Prostate gland (tissue), 2 donors: Measurements from ENCODE around the gene TNS3. TPM values are rescaled to one million over a fixed set of nuclear protein-coding genes. Genes with fewer than 3 reads are reported as not detected.

Source experiments
- DNase-seq: peaks from one replicate; pipeline ENCODE4 v3.0.0-alpha.2; 2019; ENCODE audit warnings: low spot score
- H3K27ac ChIP-seq, 2 donors: fragments of 200-600 bp; sonication (generic); 2 replicates each; pipeline ENCODE4 v1.5.1; 2017 to 2019
- H3K27me3 ChIP-seq: fragments of 200-600 bp; sonication (generic); replicated peaks from 2 replicates; pipeline ENCODE4 v1.5.1; 2019; ENCODE audit not compliant: insufficient read depth
- H3K36me3 ChIP-seq, 2 donors: fragments of 200-600 bp; sonication (generic); 1 replicate in 1 of 2; 2 replicates in 1 of 2; pipeline versions ENCODE4 v1.5.1 to v1.8.1; 2017 to 2019
- H3K4me1 ChIP-seq: fragments of 200-600 bp; sonication (generic); replicated peaks from 2 replicates; pipeline ENCODE4 v1.5.1; 2019
- H3K4me3 ChIP-seq, 2 donors: fragments of 200-600 bp; sonication (generic); 2 replicates each; pipeline ENCODE4 v1.5.1; 2017 to 2019
- H3K9me3 ChIP-seq: fragments of 200-600 bp; sonication (generic); 2 replicates; pipeline ENCODE4 v1.5.1; 2017
- POLR2A ChIP-seq: fragments of 450-650 bp; IDR thresholded peaks from one replicate; pipeline ENCODE4 v1.6.1; 2016; ENCODE audit warnings: antibody characterized with exemption, mild to moderate bottlenecking
- POLR2AphosphoS5 ChIP-seq: sonication (generic); formaldehyde crosslinking; IDR thresholded peaks from one replicate; pipeline ENCODE4 v1.6.1; 2017; ENCODE audit warnings: antibody characterized with exemption
- WGBS: methylation state at CpG from one replicate; pipeline ENCODE4 v1.1.5; 2018; 5-methylcytosine and 5-hydroxymethylcytosine counted together
- intact Hi-C: fragments of 100-400 bp; cut with DNase I; formaldehyde crosslinking; loops from one replicate; pipeline ENCODE4 v1.14.2; 2022
- total RNA-seq, 2 donors: library from RNA; depleted of rRNA; stranded (reverse); fragments of >200 nt; gene quantifications; one replicate each; pipeline ENCODE4 v1.1.0, GENCODE V29; 2016
- TF ChIP-seq, protein P1 (sequence below), 4 experiments: fragments of 200-600 bp in 2 of 4; fragments of 450-650 bp in 2 of 4; sonication (generic) in 2 of 4; IDR thresholded peaks; 1 replicate in 3 of 4; 2 replicates in 1 of 4; pipeline ENCODE4 v1.5.1; 2016 to 2019; ENCODE audit warnings: antibody characterized with exemption in 4 of 4, mild to moderate bottlenecking in 2 of 4, moderate library complexity in 2 of 4

Gene TNS3
- total RNA-seq, 2 donors from 2014 or later: 19.5 to 95.8 TPM

DNA sequence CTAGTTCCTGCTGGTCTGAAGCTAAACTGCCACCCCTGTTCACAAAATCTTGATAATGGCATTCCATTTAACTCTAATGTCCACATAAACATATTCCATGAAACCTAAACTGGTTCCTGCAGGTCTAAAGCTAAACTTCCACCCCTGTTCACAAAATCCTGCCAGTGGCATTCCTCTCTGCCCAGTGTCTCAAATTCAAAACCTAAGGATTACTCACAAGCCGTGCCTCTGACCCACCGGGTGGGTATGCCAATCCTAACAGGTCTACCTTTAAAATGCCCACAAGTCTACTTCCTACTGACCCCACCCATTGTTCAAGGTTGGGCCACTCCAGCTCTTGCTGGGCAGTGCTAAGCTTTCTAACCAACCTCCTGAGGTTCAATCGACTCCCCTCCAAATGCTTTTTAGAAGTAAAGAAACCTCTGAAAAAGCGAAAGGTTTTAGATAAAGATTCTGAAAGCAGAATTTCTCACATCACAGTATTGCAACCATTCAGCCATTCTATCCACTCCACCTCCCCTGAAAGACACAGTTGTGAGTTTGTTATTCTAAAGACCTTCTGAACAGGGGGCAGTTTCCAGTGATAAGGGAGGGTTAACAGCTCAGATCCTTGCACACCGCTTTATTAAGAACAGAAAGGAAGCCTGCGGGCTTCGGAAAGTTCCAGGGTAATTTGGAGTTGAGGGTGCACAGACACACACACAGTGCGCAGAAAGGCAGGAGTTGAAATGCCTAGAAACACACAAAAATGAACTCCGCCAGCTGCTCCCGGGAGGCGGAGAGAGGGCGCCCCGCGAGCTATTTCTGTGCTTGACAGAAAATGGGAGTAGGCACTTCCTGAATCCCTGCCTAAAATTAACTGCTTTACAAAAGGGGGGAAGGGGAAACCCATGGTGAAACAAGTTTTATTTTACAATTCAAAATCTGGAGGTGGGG lies 87.7 kb downstream of the TNS3 start:
- WGBS: 51% methylated on average over 14 of the region's 14 CpGs
- no peak overlapping the region for H3K4me3 ChIP-seq
- H3K36me3 ChIP-seq: no peaks in the 10 kb centered on the region
- H3K9me3 ChIP-seq: no peaks in the 10 kb centered on the region
- no peak overlapping the region for H3K27ac ChIP-seq
- H3K27me3 ChIP-seq: no peaks in the 10 kb centered on the region
- DNase-seq: no peak
- no peaks in the 10 kb centered on the region for H3K4me1 ChIP-seq
- intact Hi-C loops: no loop called here
- no peak for TF ChIP-seq POLR2AphosphoS5
- TF ChIP-seq, protein P1, sequence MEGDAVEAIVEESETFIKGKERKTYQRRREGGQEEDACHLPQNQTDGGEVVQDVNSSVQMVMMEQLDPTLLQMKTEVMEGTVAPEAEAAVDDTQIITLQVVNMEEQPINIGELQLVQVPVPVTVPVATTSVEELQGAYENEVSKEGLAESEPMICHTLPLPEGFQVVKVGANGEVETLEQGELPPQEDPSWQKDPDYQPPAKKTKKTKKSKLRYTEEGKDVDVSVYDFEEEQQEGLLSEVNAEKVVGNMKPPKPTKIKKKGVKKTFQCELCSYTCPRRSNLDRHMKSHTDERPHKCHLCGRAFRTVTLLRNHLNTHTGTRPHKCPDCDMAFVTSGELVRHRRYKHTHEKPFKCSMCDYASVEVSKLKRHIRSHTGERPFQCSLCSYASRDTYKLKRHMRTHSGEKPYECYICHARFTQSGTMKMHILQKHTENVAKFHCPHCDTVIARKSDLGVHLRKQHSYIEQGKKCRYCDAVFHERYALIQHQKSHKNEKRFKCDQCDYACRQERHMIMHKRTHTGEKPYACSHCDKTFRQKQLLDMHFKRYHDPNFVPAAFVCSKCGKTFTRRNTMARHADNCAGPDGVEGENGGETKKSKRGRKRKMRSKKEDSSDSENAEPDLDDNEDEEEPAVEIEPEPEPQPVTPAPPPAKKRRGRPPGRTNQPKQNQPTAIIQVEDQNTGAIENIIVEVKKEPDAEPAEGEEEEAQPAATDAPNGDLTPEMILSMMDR (IDR thresholded peaks at IDR 0.05): no peak
- TF ChIP-seq POLR2A: no peak

DNA sequence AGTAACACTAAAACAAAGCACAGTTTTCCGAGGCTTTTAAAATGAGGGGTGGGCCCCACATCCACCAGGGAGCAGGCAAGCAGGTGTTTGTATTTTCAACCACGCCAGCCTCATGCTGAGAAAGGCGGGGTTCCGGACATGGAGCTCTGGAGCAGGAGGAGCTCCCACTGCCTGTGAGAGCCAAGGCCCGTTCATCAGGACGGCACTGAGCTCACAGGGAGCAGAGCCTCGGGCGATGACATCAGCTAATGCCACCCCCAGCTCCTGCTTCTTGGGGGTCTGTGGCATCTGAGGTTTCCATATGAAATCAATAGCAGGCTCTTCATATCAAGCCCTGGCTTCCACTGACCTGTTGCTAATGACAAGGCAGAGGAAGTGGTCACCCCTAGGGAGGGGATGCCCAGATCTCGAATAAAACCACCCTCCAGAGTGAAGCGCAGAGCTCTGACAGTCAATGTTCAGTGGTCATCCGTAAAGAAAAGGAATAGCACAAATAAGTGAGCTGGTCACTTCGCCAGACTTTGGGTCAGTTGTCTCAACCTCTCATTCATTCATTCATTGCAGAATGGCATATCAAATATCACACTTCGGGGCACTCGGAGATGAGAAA lies 89.1 kb downstream of the TNS3 start:
- no peak for DNase-seq
- Histone ChIP-seq H3K4me1 (no peaks in the 10 kb centered on the region), H3K36me3 (no peaks in the 10 kb centered on the region), H3K27ac (no peak overlapping the region), H3K9me3 (no peaks in the 10 kb centered on the region), H3K4me3 (no peak overlapping the region), H3K27me3 (no peaks in the 10 kb centered on the region)
- intact Hi-C loops: no loop called here
- WGBS: 82% methylated on average over 14 of the region's 14 CpGs
- TF ChIP-seq POLR2A: no peak
- no peak for TF ChIP-seq POLR2AphosphoS5
- TF ChIP-seq, protein P1 (IDR thresholded peaks at IDR 0.05): no peak

DNA sequence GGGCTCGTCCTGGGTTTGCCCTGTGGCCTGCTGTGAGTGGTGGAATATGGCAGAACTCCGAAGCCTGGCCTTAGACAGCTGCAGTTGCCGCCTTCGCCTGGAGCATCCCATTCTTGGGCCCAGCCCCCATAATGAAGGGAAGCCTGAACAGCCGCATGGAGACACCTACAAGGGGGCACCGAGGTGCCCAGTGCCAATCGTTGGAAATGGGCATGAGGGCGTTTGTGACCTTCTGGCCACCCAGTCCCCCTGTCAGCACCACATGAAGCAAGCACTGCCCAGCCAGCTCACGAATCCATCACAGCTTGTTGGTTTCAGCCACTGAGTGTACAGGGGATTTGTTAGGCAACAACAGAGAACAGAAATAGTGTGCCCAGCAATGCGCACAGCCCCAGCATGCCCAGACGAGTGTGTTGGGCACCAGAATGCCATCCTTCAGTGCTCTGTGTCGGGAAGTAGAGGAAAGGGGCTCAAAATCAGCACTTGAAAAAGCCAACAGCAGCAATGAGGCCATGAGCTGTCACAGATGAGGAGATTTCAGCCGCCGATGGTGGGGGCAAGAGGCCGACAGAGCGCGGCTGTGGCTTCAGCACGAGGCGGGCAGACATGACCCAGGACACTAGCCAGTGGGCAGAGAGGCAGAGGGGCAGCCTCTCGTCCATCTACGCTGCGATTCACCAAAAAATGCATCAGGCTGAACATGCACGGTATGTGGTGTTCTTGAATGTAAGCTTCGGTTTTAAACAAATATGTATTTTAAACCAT lies 91.2 kb downstream of the TNS3 start:
- Histone ChIP-seq H3K9me3 (no peaks in the 10 kb centered on the region), H3K36me3 (no peaks in the 10 kb centered on the region), H3K27me3 (no peaks in the 10 kb centered on the region), H3K27ac (no peak overlapping the region), H3K4me3 (no peak overlapping the region), H3K4me1 (no peaks in the 10 kb centered on the region)
- 97% methylated on average over 24 of the region's 24 CpGs for WGBS
- TF ChIP-seq POLR2A (no peak), POLR2AphosphoS5 (no peak)
- TF ChIP-seq, protein P1 (IDR thresholded peaks at IDR 0.05): no peak
- no peak for DNase-seq
- intact Hi-C loops: no loop called here

DNA sequence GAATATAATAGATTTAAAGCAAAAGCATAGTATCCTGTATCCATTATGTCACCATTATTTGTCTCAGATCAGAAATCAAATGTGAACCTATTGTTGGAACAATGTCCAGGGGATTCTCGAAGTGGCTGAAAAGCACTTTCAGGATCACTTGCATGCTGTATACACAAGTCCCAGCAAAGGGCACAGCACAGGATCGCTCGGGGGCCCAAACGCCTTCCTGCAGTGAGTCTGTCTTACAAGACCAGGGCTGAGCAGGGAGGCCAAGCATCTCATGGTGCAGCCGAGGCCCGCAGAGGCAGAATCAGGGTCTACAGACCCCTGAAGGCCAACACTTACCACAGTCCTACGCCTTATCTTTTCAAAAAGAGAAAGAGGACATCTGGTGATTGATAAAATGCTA lies 92.3 kb downstream of the TNS3 start:
- no peak overlapping the region for H3K4me3 ChIP-seq
- 82% methylated on average over 7 of the region's 7 CpGs for WGBS
- TF ChIP-seq POLR2AphosphoS5 (no peak), POLR2A (no peak)
- TF ChIP-seq, protein P1 (IDR thresholded peaks at IDR 0.05): no peak
- no peaks in the 10 kb centered on the region for H3K9me3 ChIP-seq
- no peak for DNase-seq
- intact Hi-C loops: no loop called here
- H3K4me1 ChIP-seq: no peaks in the 10 kb centered on the region
- no peaks in the 10 kb centered on the region for H3K36me3 ChIP-seq
- H3K27ac ChIP-seq: no peak overlapping the region
- H3K27me3 ChIP-seq: no peaks in the 10 kb centered on the region
